ENCODE results near the gene PDE9A.
A peak's percentile ranks its signal among the peaks of the same experiment; 100 is the strongest.
"Not testable (repeated sequence)": the region's sequence is repeated elsewhere in the genome, so short reads cannot be mapped to it uniquely, and the experiment has no call there.

PDE9A gene

GRCh38 chr21:42801616-42802015 is 148.2 kb downstream of the PDE9A start:
- DNase-seq (ENCODE audit: low read depth): not testable (repeated sequence)

DNA sequence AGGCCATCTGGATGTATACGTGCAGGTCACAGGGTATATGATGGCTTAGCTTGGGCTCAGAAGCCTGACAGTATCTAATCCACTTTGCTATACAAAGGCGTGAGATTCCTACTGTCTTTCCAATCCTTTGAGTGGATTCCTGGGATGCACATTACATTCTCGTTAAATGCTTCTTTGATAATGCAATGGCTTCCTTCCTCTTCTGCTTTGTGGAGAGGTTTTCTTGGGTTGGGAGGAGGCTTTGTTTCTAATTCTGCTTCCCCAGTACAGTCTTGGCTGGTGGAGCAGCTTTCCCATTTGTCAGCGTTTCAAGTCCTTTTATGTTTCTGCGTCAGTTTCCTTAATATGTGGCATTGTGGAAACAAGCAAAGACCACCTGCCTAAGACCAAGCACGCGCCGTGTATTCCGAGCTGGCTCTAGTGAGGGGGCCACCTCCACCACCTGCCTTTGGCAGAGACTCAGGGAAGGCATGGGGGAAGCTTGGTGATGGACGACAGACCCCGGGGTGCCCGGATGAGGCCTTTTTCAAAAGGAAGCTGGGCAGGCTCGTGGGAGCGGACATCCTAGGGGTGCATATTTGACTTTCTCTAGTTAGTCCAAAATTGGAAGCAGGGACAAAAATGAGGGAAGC is 153.2 kb downstream of the PDE9A start:
- DNase-seq (ENCODE audit: low read depth): no peak

DNA sequence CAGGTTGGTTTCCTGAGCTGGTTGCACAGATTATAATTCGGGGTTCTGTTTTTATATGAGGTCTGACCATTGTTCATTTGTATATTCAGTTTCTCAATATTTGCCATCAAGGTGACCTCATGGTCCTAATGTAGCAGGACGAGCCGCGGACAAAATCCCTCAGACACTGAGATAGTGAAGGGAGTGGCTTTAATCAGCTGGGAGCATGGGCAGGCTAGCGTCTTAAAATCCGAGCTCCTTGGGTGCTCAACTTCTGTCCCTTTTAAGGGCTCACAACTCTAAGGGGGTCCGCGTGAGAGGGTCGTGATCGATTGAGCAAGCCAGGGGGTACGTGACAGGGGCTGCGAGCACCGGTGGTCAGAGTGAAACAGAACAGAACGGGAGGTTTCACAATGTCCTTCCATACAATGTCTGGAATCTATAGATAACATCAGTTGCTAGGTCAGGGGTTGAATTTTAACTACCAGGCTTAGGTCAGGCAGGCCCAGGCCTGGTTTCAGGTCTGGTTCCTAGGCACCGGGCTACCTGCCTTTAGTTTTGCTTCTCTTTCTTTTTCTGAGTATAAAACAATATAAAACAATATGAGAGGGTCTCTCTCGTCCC is 154.0 kb downstream of the PDE9A start:
- not testable (repeated sequence) for DNase-seq (ENCODE audit: low read depth)

DNA sequence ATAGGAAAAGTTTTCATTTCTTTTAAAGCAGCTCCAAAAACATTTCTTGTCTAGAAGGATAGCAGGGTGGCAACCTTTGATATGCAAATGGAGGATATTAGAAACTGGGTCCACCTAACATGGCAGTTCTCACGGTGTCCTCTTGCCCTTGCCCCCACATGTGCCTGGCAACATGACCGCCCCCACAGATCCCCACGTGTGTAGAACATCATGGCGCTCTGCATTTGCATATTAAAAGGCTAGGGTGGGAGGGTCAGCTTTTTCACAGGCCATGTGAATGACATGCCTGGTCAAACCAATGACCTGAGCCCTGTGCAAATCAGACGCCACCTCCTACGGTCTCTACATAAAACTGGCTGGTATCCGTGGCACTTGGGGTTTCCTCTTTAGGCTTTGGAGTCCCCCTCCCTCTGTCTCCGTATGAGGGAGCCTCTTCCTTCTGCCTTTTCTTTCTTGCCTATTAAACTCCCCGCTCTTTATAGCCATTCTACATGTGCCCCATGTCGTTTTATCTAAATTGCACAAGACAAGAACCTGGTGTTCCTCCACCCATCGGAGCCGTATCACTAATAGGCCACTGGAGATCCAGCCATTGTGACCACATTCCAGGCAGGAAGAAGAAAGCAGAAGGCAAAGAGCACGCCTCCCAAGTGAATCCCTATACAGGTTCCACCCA is 154.7 kb downstream of the PDE9A start:
- DNase-seq (ENCODE audit: low read depth): no peak

- DNase-seq (ENCODE audit: low read depth): no peak
Measured at GRCh38 chr21:42809171-42809570, 155.8 kb downstream of the PDE9A start.

DNA sequence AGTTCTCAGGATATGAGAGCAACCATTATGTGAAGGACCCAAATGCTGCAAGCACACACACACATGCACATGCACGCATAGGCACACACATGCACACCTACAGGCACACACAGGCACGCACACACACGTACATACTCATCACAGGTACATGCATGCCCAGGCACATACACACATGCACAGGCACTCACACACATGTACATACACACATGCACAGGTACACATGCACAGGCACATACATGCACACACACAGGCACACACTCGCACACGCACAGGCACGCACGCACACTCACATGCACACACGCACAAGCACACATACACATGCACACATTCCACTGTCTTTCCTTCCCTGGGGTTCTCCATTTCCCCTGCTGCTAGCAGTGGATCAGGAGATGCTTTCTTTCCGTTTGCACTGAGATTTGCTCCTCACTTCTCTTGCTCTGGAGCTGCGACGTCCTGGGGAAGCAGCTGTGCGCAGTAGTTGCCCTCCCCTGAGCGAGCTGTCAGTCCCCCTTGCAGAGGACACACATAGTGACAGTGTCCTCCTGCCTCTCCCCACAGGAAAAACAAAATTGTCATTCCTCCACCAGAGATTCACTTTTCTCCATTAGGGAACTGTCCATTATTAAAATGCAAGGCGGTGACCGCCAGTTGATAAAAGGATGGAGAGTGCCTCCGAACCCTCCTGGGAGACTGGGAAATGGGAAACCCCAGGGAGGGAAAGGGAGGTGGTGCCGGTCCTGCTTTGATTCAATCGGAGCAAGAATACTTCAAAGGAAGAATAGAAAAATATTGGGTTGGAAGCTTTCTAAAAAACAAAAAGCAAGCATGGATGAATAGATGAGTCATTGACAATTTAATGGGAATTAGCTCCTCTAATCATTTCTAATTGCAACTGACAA is 156.4 kb downstream of the PDE9A start:
- no peak for DNase-seq (ENCODE audit: low read depth)

- DNase-seq (ENCODE audit: low read depth): no peak
Measured at GRCh38 chr21:42811960-42812359, 158.5 kb downstream of the PDE9A start.

GRCh38 chr21:42812528-42813241 is 159.3 kb downstream of the PDE9A start:
- DNase-seq (ENCODE audit: low read depth): not testable (repeated sequence)

DNA sequence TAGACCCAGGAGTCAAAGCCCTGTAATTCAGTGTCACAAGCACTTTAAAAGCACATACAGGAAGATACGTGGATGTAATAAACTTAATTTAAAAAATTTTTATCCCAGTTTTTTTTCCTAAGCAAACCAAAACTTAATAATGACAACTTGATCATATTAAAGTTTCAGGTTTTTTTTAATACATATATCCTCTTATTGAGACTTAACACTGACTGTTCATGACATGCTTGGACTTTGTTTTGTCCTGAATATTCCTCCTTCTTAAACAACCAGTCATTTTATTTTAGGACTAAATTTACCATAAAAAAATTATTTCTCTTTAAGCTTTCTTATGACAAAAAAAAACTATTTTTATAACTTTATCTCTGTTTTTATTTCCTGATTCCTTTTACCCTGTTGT is 161.8 kb downstream of the PDE9A start:
- no peak for DNase-seq (ENCODE audit: low read depth)

GRCh38 chr21:42818328-42818749 is 164.9 kb downstream of the PDE9A start:
- DNase-seq (ENCODE audit: low read depth): peak; percentile 48

GRCh38 chr21:42819861-42820615 is 166.6 kb downstream of the PDE9A start:
- no peak for DNase-seq (ENCODE audit: low read depth)

DNA sequence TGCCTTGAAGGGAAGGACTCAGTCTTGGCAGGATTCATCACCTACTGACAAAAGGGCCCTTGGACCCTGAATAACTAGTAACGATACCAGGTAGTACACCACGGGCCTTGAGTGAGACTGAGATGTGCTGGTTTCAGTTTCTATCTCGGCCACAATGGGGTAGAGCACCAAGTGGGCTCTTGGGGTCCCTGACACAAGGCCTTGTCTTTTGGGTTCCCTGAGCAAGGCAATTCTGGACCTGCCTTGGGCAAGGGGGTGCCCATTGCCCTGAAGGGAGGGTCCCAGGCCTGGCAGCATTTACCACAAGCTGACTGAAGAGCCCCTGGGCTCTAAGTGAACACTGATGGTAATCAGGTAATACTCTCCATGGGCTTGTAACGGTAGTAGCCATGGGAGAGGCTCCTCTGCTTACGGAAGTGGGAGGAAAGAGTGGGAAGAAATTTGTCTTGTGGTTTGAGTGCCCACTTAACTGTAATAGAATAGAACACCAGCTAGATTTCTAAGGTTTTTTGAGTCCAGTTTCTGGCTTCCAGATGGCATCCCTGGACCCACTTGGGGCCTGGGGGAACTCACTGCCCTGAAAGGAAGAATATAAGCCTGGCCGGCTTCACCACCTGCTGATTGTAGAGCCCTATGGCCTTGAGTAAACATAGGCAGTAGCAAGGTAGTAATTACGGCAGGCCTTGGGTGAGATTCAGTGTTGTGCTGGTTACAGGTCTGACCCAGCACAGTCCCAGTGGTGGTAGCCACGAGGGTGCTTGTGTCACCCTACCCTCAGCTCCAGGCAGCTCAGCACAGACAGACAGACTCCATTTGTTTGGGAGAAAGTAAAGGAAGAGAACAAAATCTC is 167.4 kb downstream of the PDE9A start:
- no peak for DNase-seq (ENCODE audit: low read depth)
